ENCODE measurements around the gene ADGRG2.

Gene ADGRG2

DNA sequence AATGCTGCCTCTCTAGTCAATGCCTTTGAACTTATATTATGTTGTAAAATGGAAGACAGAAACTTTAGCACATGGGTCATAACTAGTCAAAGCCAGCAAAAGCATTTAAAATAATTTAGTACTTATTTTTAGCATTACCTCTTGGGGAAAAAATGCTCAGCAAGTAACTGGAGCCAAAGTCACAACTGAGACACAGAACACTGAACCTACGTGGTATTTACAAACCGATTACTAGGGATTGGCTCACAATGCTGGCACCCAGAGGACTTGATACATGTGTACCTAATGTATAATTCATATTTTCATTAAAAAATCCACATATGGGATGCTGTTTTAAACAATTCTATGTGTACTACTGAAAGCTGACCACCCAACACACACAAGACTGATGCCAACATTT, 176.8 kb downstream of the ADGRG2 start:
- Histone ChIP-seq H3K4me3 (ENCODE audit: low read length) (no peak overlapping the region), H3K9ac (ENCODE audit: low read length) (no peak overlapping the region), H3K4me1 (ENCODE audit: control insufficient read depth, insufficient read depth, low read length) (no peaks in the 10 kb centered on the region), H3K9me3 (ENCODE audit: control insufficient read depth, low read length) (no peaks in the 10 kb centered on the region), H3K27me3 (ENCODE audit: control insufficient read depth, insufficient read depth, low read length) (no peaks in the 10 kb centered on the region), H3K36me3 (ENCODE audit: control insufficient read depth, insufficient read depth, low read length) (no peaks in the 10 kb centered on the region)

DNA sequence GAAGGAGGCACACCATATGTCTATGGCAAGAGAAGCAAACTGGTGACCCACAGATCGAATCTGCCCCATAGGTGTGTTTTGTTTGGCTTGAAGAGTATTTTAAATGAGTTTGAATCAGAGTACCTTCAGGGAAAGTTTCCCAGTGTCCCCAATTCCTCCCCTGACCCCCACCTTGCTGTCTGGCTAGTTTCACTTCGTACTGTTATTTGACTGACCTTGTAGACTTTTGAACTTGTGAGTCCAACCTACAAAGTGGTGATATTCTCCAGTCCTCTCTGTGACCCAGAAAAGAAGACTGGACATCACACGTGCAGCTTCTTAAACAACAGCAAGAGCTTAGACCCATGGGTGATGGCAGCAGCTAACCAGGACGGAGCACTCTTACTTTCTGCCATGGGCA, 177.8 kb downstream of the ADGRG2 start:
- no peak overlapping the region for H3K9ac ChIP-seq (ENCODE audit: low read length)
- no peaks in the 10 kb centered on the region for H3K27me3 ChIP-seq (ENCODE audit: control insufficient read depth, insufficient read depth, low read length)
- H3K4me1 ChIP-seq (ENCODE audit: control insufficient read depth, insufficient read depth, low read length): no peaks in the 10 kb centered on the region
- H3K9me3 ChIP-seq (ENCODE audit: control insufficient read depth, low read length): no peaks in the 10 kb centered on the region
- no peak overlapping the region for H3K4me3 ChIP-seq (ENCODE audit: low read length)
- H3K36me3 ChIP-seq (ENCODE audit: control insufficient read depth, insufficient read depth, low read length): no peaks in the 10 kb centered on the region

DNA sequence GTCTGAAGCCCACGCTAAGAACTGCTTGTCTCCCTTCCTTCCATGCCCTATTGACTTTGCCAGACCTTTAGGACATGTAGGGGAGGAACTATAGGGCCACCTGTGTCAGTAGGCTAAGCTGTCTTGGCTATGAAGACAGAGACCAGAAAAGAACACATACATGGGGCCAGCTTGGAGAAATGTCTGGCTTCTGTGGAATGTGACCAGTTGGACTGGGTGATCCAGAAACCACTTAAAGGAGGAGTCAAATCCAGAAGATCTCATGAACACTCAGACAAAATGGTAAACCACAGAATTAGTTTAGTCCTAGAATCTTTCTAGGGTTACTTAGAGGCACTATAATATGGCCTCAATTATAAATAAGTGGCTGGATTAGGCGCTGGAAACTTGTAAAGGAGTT, 180.4 kb downstream of the ADGRG2 start:
- Histone ChIP-seq H3K4me3 (ENCODE audit: low read length) (no peak overlapping the region), H3K27me3 (ENCODE audit: control insufficient read depth, insufficient read depth, low read length) (no peaks in the 10 kb centered on the region), H3K36me3 (ENCODE audit: control insufficient read depth, insufficient read depth, low read length) (no peaks in the 10 kb centered on the region), H3K9ac (ENCODE audit: low read length) (no peak overlapping the region), H3K9me3 (ENCODE audit: control insufficient read depth, low read length) (no peaks in the 10 kb centered on the region), H3K4me1 (ENCODE audit: control insufficient read depth, insufficient read depth, low read length) (no peaks in the 10 kb centered on the region)
